ENCODE measurements around the gene ARHGAP15. TPM values are rescaled to one million over a fixed set of nuclear protein-coding genes. Genes with fewer than 3 reads are reported as not detected.

ARHGAP15 gene
- total and polyA plus RNA-seq, 2 experiments from 2014 or later = not detected

- in situ Hi-C loops (cut with MboI) = no loop called here
- no peak for DNase-seq
Measured at GRCh38 chr2:143758629-143759330, 629.6 kb downstream of the ARHGAP15 start.

GRCh38 chr2:143759455-143759854 is 630.2 kb downstream of the ARHGAP15 start:
- in situ Hi-C loops (cut with MboI) = no loop called here
- WGBS, 2 experiments (ENCODE audit: low coverage in 1 of 2, low lambda C conversion rate in 2 of 2, missing lambda C conversion rate in 2 of 2) = 92 to 93% methylated on average over 6 of the region's 6 CpGs
- Histone ChIP-seq H3K9ac (no peak overlapping the region), H3K4me2 (ENCODE audit: unreplicated experiment) (no peak overlapping the region), H3K4me3 (no peak overlapping the region), H3K4me1 (ENCODE audit: insufficient read depth) (no peaks in the 10 kb centered on the region), H3K79me2 (ENCODE audit: insufficient read depth) (no peaks in the 10 kb centered on the region), H3K36me3 (ENCODE audit: low read depth) (no peaks in the 10 kb centered on the region), H3K27ac (no peak overlapping the region), H3K27me3 (replicated peaks; ENCODE audit: insufficient read depth) (no peaks in the 10 kb centered on the region), H4K20me1 (ENCODE audit: insufficient read depth) (no peaks in the 10 kb centered on the region), H3K9me2 (ENCODE audit: insufficient read depth) (no peaks in the 10 kb centered on the region), H3F3A (ENCODE audit: insufficient read depth) (no peaks in the 10 kb centered on the region), H3K9me3 (ENCODE audit: low read depth) (no peaks in the 10 kb centered on the region), H2AFZ (no peak overlapping the region)
- no peak for TF ChIP-seq EZH2 (IDR thresholded peaks at IDR 0.05; ENCODE audit: insufficient read depth, poor library complexity, severe bottlenecking)
- TF ChIP-seq EZH2phosphoT487 (IDR thresholded peaks at IDR 0.05; ENCODE audit: insufficient read depth, low read depth) = no peak
- DNase-seq = no peak

More at GRCh38 chr2:143758629-143759330, 629.6 kb downstream of the ARHGAP15 start:
- no peak overlapping the region for H3K27ac ChIP-seq
- no peaks in the 10 kb centered on the region for H3K9me3 ChIP-seq (ENCODE audit: low read depth)
- no peak overlapping the region for H2AFZ ChIP-seq
- H3K36me3 ChIP-seq (ENCODE audit: low read depth) = no peaks in the 10 kb centered on the region
- H3K9me2 ChIP-seq (ENCODE audit: insufficient read depth) = no peaks in the 10 kb centered on the region
- TF ChIP-seq EZH2 (IDR thresholded peaks at IDR 0.05; ENCODE audit: insufficient read depth, poor library complexity, severe bottlenecking) (no peak), EZH2phosphoT487 (IDR thresholded peaks at IDR 0.05; ENCODE audit: insufficient read depth, low read depth) (no peak)
- H3K9ac ChIP-seq = no peak overlapping the region
- no peaks in the 10 kb centered on the region for H4K20me1 ChIP-seq (ENCODE audit: insufficient read depth)
- no peaks in the 10 kb centered on the region for H3K79me2 ChIP-seq (ENCODE audit: insufficient read depth)
- no peaks in the 10 kb centered on the region for H3K27me3 ChIP-seq (replicated peaks; ENCODE audit: insufficient read depth)
- no peak overlapping the region for H3K4me3 ChIP-seq
- H3K4me2 ChIP-seq (ENCODE audit: unreplicated experiment) = no peak overlapping the region
- H3K4me1 ChIP-seq (ENCODE audit: insufficient read depth) = no peaks in the 10 kb centered on the region
- H3F3A ChIP-seq (ENCODE audit: insufficient read depth) = no peaks in the 10 kb centered on the region
- 65 to 82% methylated on average over 3 of the region's 3 CpGs for WGBS, 2 experiments (ENCODE audit: low coverage in 1 of 2, low lambda C conversion rate in 2 of 2, missing lambda C conversion rate in 2 of 2)

GRCh38 chr2:143762176-143762928 is 633.1 kb downstream of the ARHGAP15 start:
- WGBS, 2 experiments (ENCODE audit: low coverage in 1 of 2, low lambda C conversion rate in 2 of 2, missing lambda C conversion rate in 2 of 2) = 88 to 94% methylated on average over 3 of the region's 3 CpGs
- in situ Hi-C loops (cut with MboI) = no loop called here
- TF ChIP-seq EZH2 (IDR thresholded peaks at IDR 0.05; ENCODE audit: insufficient read depth, poor library complexity, severe bottlenecking) (no peak), EZH2phosphoT487 (IDR thresholded peaks at IDR 0.05; ENCODE audit: insufficient read depth, low read depth) (no peak)
- no peaks in the 10 kb centered on the region for H3K27me3 ChIP-seq (replicated peaks; ENCODE audit: insufficient read depth)
- no peaks in the 10 kb centered on the region for H3K9me3 ChIP-seq (ENCODE audit: low read depth)
- no peak overlapping the region for H3K4me2 ChIP-seq (ENCODE audit: unreplicated experiment)
- H3K27ac ChIP-seq = no peak overlapping the region
- H3K4me3 ChIP-seq = no peak overlapping the region
- no peak overlapping the region for H3K9ac ChIP-seq
- H3K4me1 ChIP-seq (ENCODE audit: insufficient read depth) = no peaks in the 10 kb centered on the region
- no peaks in the 10 kb centered on the region for H4K20me1 ChIP-seq (ENCODE audit: insufficient read depth)
- no peaks in the 10 kb centered on the region for H3K9me2 ChIP-seq (ENCODE audit: insufficient read depth)
- H3K79me2 ChIP-seq (ENCODE audit: insufficient read depth) = no peaks in the 10 kb centered on the region
- DNase-seq = no peak
- H3K36me3 ChIP-seq (ENCODE audit: low read depth) = no peaks in the 10 kb centered on the region
- H3F3A ChIP-seq (ENCODE audit: insufficient read depth) = no peaks in the 10 kb centered on the region
- H2AFZ ChIP-seq = no peak overlapping the region

- Histone ChIP-seq H3K36me3 (ENCODE audit: low read depth) (no peaks in the 10 kb centered on the region), H3F3A (ENCODE audit: insufficient read depth) (no peaks in the 10 kb centered on the region), H3K27me3 (replicated peaks; ENCODE audit: insufficient read depth) (no peaks in the 10 kb centered on the region), H3K9me2 (ENCODE audit: insufficient read depth) (no peaks in the 10 kb centered on the region), H3K4me3 (no peak overlapping the region), H3K9me3 (ENCODE audit: low read depth) (no peaks in the 10 kb centered on the region), H3K79me2 (ENCODE audit: insufficient read depth) (no peaks in the 10 kb centered on the region), H3K9ac (no peak overlapping the region), H3K4me1 (ENCODE audit: insufficient read depth) (no peaks in the 10 kb centered on the region), H3K27ac (no peak overlapping the region), H2AFZ (no peak overlapping the region), H3K4me2 (ENCODE audit: unreplicated experiment) (no peak overlapping the region), H4K20me1 (ENCODE audit: insufficient read depth) (no peaks in the 10 kb centered on the region)
- DNase-seq = no peak
- 74 to 77% methylated on average over 4 of the region's 4 CpGs for WGBS, 2 experiments (ENCODE audit: low coverage in 1 of 2, low lambda C conversion rate in 2 of 2, missing lambda C conversion rate in 2 of 2)
- in situ Hi-C loops (cut with MboI) = no loop called here
- no peak for TF ChIP-seq EZH2phosphoT487 (IDR thresholded peaks at IDR 0.05; ENCODE audit: insufficient read depth, low read depth)
Measured at GRCh38 chr2:143764261-143764660, 635.0 kb downstream of the ARHGAP15 start.
